ENCODE measurements around the gene CNTN1. TPM values are rescaled to one million over a fixed set of nuclear protein-coding genes. Genes with fewer than 3 reads are reported as not detected.

Gene CNTN1
- polyA plus RNA-seq, 1 donor from 2014 or later, result 101 TPM

DNA sequence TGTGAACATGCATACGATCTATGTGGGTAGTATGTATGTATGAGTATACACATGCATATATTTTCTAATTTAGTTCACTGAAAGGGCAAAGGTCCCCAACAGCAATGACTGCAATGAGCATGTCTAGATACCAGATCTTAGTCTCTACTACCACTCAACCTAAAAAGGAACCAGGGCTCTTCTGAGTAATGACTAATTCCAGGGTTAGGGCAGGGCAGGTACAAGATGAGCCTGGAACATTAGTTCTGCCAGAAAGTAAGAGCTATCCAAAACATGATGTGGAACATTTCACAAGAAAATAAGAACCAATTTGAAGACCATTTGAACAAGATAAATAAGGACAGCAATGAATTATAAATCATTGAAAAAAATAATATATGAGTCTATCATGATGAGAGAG lies 404.6 kb downstream of the CNTN1 start:
- H3K4me3 ChIP-seq (ENCODE audit: low read length), result no peak overlapping the region
- no peaks in the 10 kb centered on the region for H3K9me3 ChIP-seq (ENCODE audit: low read length)
- H3F3A ChIP-seq (ENCODE audit: insufficient read depth, low read length, poor library complexity, severe bottlenecking), result no peaks in the 10 kb centered on the region
- TF ChIP-seq MXI1 (conservative IDR thresholded peaks at IDR 0.05; ENCODE audit: poor library complexity, severe bottlenecking) (no peak), TAF1 (IDR thresholded peaks at IDR 0.05; ENCODE audit: low read depth) (no peak), SMC3 (conservative IDR thresholded peaks at IDR 0.05; ENCODE audit: poor library complexity) (no peak), EZH2 (IDR thresholded peaks at IDR 0.05; ENCODE audit: borderline replicate concordance, insufficient read depth, low read length, poor library complexity, severe bottlenecking) (no peak), EP300 (conservative IDR thresholded peaks at IDR 0.05; ENCODE audit: poor library complexity, severe bottlenecking) (no peak), POLR2AphosphoS5 (IDR thresholded peaks at IDR 0.05) (no peak), RAD21 (conservative IDR thresholded peaks at IDR 0.05) (no peak)
- TF ChIP-seq, protein P1, sequence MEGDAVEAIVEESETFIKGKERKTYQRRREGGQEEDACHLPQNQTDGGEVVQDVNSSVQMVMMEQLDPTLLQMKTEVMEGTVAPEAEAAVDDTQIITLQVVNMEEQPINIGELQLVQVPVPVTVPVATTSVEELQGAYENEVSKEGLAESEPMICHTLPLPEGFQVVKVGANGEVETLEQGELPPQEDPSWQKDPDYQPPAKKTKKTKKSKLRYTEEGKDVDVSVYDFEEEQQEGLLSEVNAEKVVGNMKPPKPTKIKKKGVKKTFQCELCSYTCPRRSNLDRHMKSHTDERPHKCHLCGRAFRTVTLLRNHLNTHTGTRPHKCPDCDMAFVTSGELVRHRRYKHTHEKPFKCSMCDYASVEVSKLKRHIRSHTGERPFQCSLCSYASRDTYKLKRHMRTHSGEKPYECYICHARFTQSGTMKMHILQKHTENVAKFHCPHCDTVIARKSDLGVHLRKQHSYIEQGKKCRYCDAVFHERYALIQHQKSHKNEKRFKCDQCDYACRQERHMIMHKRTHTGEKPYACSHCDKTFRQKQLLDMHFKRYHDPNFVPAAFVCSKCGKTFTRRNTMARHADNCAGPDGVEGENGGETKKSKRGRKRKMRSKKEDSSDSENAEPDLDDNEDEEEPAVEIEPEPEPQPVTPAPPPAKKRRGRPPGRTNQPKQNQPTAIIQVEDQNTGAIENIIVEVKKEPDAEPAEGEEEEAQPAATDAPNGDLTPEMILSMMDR (IDR thresholded peaks at IDR 0.05; ENCODE audit: poor library complexity, severe bottlenecking), result no peak
- TF ChIP-seq, protein P2, sequence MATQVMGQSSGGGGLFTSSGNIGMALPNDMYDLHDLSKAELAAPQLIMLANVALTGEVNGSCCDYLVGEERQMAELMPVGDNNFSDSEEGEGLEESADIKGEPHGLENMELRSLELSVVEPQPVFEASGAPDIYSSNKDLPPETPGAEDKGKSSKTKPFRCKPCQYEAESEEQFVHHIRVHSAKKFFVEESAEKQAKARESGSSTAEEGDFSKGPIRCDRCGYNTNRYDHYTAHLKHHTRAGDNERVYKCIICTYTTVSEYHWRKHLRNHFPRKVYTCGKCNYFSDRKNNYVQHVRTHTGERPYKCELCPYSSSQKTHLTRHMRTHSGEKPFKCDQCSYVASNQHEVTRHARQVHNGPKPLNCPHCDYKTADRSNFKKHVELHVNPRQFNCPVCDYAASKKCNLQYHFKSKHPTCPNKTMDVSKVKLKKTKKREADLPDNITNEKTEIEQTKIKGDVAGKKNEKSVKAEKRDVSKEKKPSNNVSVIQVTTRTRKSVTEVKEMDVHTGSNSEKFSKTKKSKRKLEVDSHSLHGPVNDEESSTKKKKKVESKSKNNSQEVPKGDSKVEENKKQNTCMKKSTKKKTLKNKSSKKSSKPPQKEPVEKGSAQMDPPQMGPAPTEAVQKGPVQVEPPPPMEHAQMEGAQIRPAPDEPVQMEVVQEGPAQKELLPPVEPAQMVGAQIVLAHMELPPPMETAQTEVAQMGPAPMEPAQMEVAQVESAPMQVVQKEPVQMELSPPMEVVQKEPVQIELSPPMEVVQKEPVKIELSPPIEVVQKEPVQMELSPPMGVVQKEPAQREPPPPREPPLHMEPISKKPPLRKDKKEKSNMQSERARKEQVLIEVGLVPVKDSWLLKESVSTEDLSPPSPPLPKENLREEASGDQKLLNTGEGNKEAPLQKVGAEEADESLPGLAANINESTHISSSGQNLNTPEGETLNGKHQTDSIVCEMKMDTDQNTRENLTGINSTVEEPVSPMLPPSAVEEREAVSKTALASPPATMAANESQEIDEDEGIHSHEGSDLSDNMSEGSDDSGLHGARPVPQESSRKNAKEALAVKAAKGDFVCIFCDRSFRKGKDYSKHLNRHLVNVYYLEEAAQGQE (IDR thresholded peaks at IDR 0.05; ENCODE audit: borderline replicate concordance), result no peak
- no peak overlapping the region for H3K9ac ChIP-seq (ENCODE audit: low read length)
- H4K20me1 ChIP-seq (ENCODE audit: insufficient read depth), result no peaks in the 10 kb centered on the region
- no peaks in the 10 kb centered on the region for H3K36me3 ChIP-seq (ENCODE audit: insufficient read depth, low read length)
- H3K4me2 ChIP-seq (ENCODE audit: low read length), result no peak overlapping the region
- no peak overlapping the region for H3K27ac ChIP-seq (ENCODE audit: low read length)
- H3K79me2 ChIP-seq (replicated peaks; ENCODE audit: insufficient read depth, low read length), result no peaks in the 10 kb centered on the region
- H3K27me3 ChIP-seq (ENCODE audit: insufficient read depth, low read depth, low read length), result no peaks in the 10 kb centered on the region
- no peak overlapping the region for H2AFZ ChIP-seq (ENCODE audit: low read depth, low read length)
- no peaks in the 10 kb centered on the region for H3K9me2 ChIP-seq (ENCODE audit: insufficient read depth, low read length)

DNA sequence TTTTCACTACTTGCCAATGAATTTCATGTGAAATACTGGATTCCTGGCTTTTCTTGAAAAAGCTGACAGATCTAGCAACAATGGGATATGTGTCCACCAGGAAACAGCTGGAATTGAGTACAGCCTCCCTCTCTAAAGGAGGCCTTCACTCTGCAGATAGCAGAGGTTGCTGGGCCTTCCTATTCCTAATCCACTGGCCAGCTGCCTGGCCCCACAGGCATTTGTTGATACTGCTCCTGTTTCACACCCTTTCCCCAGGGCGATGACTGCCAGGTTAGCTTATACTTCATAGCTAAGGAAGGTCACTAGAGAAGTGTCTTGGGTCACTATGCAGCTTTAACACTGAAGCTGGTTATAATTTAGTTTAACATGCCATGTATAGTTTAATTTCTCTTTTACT lies 408.3 kb downstream of the CNTN1 start:
- Histone ChIP-seq H3K4me2 (ENCODE audit: low read length) (no peak overlapping the region), H3F3A (ENCODE audit: insufficient read depth, low read length, poor library complexity, severe bottlenecking) (no peaks in the 10 kb centered on the region), H3K9me2 (ENCODE audit: insufficient read depth, low read length) (no peaks in the 10 kb centered on the region), H3K9ac (ENCODE audit: low read length) (no peak overlapping the region), H3K27ac (ENCODE audit: low read length) (no peak overlapping the region), H3K4me3 (ENCODE audit: low read length) (no peak overlapping the region), H3K36me3 (ENCODE audit: insufficient read depth, low read length) (no peaks in the 10 kb centered on the region), H2AFZ (ENCODE audit: low read depth, low read length) (no peak overlapping the region), H4K20me1 (ENCODE audit: insufficient read depth) (no peaks in the 10 kb centered on the region), H3K79me2 (replicated peaks; ENCODE audit: insufficient read depth, low read length) (no peaks in the 10 kb centered on the region), H3K27me3 (ENCODE audit: insufficient read depth, low read depth, low read length) (no peaks in the 10 kb centered on the region), H3K9me3 (ENCODE audit: low read length) (no peaks in the 10 kb centered on the region)
- no peak for TF ChIP-seq MXI1 (conservative IDR thresholded peaks at IDR 0.05; ENCODE audit: poor library complexity, severe bottlenecking)
- no peak for TF ChIP-seq POLR2AphosphoS5 (IDR thresholded peaks at IDR 0.05)
- no peak for TF ChIP-seq RAD21 (conservative IDR thresholded peaks at IDR 0.05)
- TF ChIP-seq TAF1 (IDR thresholded peaks at IDR 0.05; ENCODE audit: low read depth), result no peak
- TF ChIP-seq EZH2 (IDR thresholded peaks at IDR 0.05; ENCODE audit: borderline replicate concordance, insufficient read depth, low read length, poor library complexity, severe bottlenecking), result no peak
- TF ChIP-seq, protein P1 (IDR thresholded peaks at IDR 0.05; ENCODE audit: poor library complexity, severe bottlenecking), result no peak
- no peak for TF ChIP-seq EP300 (conservative IDR thresholded peaks at IDR 0.05; ENCODE audit: poor library complexity, severe bottlenecking)
- TF ChIP-seq SMC3 (conservative IDR thresholded peaks at IDR 0.05; ENCODE audit: poor library complexity), result no peak
- TF ChIP-seq, protein P2 (IDR thresholded peaks at IDR 0.05; ENCODE audit: borderline replicate concordance), result no peak

Data from neural cell (in vitro differentiated cells).